Anterior cingulate cortex (tissue), 58 donors: ENCODE measurements around the gene USP5.

Source experiments
- DNase-seq, 58 donors: peaks; one replicate each; lab custom pipeline; 2025; lab: John Stamatoyannopoulos, UW

Gene USP5

GRCh38 chr12:6838854-6839253 is 13.1 kb upstream of the USP5 start:
- DNase-seq: no peak

DNA sequence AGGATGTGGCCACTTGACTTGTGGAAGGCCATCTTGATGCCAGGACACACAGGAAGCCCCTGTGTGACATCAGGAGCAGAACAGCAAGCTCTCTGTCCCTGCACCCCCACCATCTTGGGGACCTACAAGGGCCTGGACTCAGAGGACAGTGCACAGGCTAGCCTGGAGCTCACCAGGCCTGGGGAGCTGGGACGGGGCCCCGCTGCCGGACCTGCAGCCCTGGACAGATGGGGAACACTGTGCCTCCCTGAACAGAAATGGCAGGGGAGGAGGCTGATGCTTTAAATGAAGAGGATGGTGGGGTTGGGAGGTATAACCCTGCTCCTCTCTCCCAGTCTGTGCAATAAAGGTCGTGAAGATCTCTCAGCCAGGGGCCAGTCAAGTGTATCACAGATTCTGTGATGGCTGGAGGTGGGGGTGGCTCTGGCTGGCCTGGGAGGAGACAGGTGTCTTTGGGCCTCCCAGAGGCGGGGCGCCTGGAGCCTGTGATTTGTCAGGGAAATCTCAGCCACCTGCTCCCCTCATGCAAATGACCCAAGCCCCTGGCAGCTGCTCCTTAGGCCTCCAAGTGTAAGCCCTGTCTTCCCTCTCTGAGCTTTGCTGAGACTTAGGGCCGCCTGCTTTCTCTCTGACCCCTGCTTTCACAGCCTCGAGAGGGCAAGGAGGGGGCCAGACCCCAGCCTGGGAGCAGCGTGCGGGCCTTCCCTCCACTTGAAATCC is 12.3 kb upstream of the USP5 start:
- DNase-seq: no peak

GRCh38 chr12:6840330-6840729 is 11.6 kb upstream of the USP5 start:
- DNase-seq: no peak

GRCh38 chr12:6840761-6841515 is 11.0 kb upstream of the USP5 start, which contains the start of gene GNB3:
TSS of gene GNB3 (plus strand) at chr12:6840925. CDS start at chr12:6841288, 363 bp downstream.
- DNase-seq: no peak

- no peak for DNase-seq
Measured at GRCh38 chr12:6842075-6842474, 9.9 kb upstream of the USP5 start.

GRCh38 chr12:6843118-6843902 is 8.6 kb upstream of the USP5 start:
- DNase-seq: no peak

DNA sequence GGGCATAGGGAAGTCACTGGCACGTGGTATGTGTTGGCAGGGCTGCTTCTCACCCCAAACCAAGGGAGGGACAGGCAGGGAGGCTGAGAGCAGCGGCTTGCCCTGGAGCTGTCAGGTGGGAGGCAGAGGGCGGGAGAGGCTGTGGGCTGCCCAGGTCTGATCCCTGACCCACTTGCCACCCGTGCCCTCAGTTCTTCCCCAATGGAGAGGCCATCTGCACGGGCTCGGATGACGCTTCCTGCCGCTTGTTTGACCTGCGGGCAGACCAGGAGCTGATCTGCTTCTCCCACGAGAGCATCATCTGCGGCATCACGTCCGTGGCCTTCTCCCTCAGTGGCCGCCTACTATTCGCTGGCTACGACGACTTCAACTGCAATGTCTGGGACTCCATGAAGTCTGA is 6.6 kb upstream of the USP5 start:
- no peak for DNase-seq

DNA sequence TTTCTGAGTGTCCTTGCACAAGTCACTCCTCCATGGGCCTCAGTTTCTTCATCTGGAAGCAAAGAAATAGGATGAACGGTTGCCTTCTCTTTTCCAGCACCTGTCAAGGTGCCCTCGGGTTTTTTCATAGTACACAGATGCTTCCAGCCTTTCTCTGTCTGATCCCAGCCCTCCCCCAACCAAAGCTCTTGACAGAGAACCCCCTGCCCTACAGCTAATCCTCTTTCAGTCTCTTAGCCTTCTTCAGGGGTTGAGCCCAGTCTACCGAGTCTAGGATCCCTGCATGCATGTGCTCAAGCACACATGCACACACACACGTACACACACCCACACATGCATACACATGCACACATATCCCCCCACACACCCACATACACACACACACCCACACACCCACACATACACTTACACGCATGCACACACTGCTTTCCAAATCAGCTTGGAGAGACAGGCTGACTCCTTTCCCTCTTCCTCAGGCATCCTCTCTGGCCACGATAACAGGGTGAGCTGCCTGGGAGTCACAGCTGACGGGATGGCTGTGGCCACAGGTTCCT is 5.6 kb upstream of the USP5 start:
- DNase-seq: no peak

DNA sequence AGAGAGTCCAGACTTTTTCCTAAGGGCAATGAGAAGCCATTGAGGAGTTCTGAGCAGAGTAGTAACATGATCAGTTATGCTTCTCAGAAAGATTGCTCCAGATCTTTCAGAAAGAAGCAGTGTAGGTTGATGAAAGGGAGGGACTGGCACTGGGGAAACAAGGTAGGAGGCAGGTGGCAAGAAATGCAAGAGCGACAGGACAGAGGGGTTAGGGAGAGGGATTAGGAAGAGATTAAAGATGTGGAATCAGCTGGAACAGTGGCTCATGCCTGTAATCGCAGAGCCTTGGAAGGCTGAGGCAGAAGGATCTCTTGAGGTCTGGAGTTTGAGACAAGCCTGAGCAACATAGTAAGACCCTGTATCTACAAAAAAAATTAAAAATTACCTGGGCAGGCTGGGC is 4.3 kb upstream of the USP5 start:
- DNase-seq: no peak

DNA sequence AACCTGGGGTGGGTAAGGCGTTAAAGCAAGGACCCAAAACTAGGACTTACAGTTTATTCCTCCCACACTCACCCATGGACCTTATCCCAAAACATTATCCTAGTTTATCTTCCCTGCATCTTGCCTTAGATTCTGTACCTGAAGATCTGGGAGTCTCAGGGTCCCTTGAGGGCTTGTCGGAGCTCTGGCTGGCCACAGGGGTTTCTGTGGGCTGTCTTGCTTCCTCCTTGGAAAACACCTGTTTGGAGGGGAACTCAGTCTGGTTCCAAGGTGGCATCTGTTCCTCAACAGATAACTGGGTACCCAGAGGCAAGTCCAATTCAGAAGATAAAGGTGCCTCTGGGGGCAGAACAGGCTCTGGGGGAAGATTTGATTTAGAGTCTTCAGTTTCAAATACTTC is 2.5 kb upstream of the USP5 start:
- DNase-seq: no peak

GRCh38 chr12:6849976-6850560 is 1.9 kb upstream of the USP5 start:
- no peak for DNase-seq

- DNase-seq: peak in 2 of 58 donors; percentile 37 to 62
Measured at GRCh38 chr12:6850796-6851152, 1.2 kb upstream of the USP5 start.

DNA sequence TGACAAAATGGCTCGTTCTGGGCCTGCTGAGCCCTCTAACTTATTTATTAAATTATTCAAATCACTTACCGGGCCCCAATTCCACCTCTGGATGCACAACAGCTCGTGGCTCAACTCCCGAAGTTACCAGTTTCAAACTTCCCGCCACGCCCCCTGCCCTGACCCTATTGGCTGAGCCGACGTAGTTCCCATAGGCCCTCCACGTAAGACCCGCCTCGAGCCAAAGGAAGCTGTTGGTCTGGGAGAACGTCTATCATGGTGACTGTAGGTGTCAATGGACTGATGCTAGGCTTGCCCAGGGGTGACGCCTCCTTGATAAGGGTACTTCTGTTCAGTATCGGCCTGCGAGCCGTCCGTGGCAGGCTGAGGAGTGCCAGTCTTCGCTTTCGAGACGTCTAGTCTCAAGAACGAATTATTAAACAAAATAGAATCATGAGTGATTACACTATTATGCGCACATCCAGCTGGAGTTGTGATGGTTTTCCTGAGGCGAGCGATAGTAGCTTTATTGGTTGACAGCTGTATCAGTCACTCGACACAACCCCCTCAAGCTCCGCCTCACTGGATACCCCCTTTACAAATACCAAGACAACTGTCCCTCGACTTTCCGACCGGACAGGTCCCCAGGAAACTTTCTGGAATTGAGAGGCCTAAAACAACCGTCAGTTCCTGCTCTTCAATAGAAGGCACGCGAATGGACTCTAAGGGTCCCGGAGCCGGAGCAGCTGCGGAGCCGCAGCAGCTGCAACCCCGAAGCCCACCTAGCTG is 613 bp upstream of the USP5 start, which contains the start of gene CDCA3:
Gene CDCA3 (minus strand): TSS at position 134 of the 768 bp plus-strand sequence. CDS start 334 bp downstream, outside the sequence.
- peak; percentile 52 to 98 (median 88) for DNase-seq

DNA sequence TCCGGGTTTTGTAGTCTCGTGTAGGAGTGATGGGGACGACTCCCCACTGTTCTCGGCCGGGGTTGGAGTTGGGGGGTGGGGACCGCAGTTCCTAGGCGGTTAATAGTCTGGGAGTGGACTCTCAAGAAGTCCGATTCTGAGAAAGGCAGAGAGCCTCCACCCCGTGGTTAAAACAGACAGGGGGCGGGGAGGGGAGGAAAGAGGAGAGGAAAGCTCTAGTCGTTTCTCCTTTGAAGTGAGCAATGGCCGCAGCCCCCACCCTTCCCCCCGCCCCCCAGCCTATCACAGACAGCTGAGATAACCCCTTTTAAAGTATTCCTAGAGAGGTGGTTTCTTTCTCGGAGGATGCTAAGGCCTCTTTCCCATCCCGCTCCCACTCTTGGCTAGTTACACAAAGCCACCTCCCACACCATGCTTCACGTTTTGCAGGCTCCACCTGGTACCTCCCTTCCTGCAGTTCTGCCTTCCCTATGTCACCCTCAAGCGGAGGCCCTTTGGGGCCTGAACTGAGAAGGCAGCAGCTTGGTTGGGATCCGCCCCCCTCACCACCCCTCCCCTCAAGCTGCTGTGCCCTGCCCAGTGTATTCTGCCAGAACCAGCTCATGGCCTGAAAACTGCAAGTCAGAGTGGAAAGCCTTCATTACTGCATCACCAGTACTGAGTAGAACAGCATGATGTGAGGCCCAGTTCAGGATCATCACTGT is 853 bp downstream of the USP5 start:
- DNase-seq: peak in 47 of 58 donors; percentile 8 to 84 (median 54)

DNA sequence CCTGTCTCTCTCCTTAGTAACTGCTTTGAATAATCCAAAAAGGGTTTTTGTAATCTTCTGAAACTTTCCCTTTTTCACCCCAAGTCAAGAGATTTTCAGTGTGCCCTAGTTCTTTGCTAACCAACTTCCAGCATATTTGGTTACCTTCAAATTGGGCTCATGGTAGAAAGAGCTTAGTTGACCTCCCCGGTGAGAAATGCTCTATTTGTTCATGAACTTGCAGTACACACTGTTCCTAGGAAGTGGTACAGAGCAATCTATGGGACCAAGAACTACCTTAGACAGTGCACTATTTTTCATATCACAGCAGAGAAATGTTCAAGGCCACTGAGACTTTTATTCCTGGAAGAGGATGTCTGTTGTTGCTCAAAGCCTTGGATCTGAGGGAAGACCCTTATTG is 1.7 kb downstream of the USP5 start:
- DNase-seq: no peak

GRCh38 chr12:6854036-6854435 is 2.1 kb downstream of the USP5 start:
- DNase-seq: no peak

- no peak for DNase-seq
Measured at GRCh38 chr12:6855322-6855721, 3.4 kb downstream of the USP5 start.

DNA sequence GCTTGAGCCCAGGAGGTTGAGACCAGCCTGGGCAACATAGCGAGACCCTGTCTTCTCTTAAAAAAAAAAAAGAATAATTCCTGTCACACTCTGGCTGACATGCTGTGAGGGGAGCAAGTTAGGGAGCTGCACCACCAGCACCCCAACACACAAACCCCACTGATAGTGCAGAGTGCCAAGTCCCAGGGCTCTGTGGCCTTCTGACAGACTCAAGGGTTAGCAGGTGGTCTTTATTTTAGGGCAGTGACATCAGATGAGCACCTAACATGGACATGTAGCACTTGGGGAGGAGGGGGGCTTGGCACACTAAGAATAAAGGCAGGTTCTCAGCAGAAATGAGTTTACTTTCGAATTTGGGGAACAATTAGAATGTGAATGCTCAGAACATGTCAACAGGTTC is 6.8 kb downstream of the USP5 start:
- DNase-seq: no peak

GRCh38 chr12:6860116-6860515 is 8.2 kb downstream of the USP5 start:
- no peak for DNase-seq
